Measurements from ENCODE around the gene SLC22A15.

Gene SLC22A15

GRCh38 chr1:116018007-116018406 is 41.7 kb downstream of the SLC22A15 start:
- POLR2A ChIA-PET: no interaction called here
- DNase-seq (ENCODE audit: low read depth, low spot score): no peak
- H3K4me3 ChIP-seq (ENCODE audit: low read depth, low read length): no peak overlapping the region
- CTCF ChIA-PET: interaction anchor here (2.0 kb wide), 1 partner anchor 37 kb away, joined by 5 read pairs; no protein-coding TSS in a partner anchor
- no peak for TF ChIP-seq CTCF (IDR thresholded peaks at IDR 0.05; ENCODE audit: insufficient read depth, low read length, missing control alignments)

- CTCF ChIA-PET: interaction anchor here (0.6 to 2.2 kb wide), 8 partner anchors 9 to 411 kb away, joined by 3 to 9 read pairs (median 4); no protein-coding TSS in a partner anchor
- POLR2A ChIA-PET: no interaction called here
- no peak overlapping the region for H3K4me3 ChIP-seq (ENCODE audit: low read depth, low read length)
- no peak for DNase-seq (ENCODE audit: low read depth, low spot score)
- TF ChIP-seq CTCF (IDR thresholded peaks at IDR 0.05; ENCODE audit: insufficient read depth, low read length, missing control alignments): no peak
Observed at GRCh38 chr1:116019653-116020253, 43.4 kb downstream of the SLC22A15 start.

- peak; percentile 1 for DNase-seq (ENCODE audit: low read depth, low spot score)
- ChIA-PET POLR2A (interaction anchor here (0.5 kb wide), 1 partner anchor 17 kb away, joined by 3 read pairs; no protein-coding TSS in a partner anchor), CTCF (interaction anchor here (0.6 to 2.2 kb wide), 5 partner anchors 17 to 412 kb away, joined by 3 to 9 read pairs (median 7); no protein-coding TSS in a partner anchor)
- H3K4me3 ChIP-seq (ENCODE audit: low read depth, low read length): no peak overlapping the region
- TF ChIP-seq CTCF (IDR thresholded peaks at IDR 0.05; ENCODE audit: insufficient read depth, low read length, missing control alignments): peak; percentile 56
Observed at GRCh38 chr1:116020668-116021272, 44.5 kb downstream of the SLC22A15 start.

GRCh38 chr1:116024626-116025025 is 48.3 kb downstream of the SLC22A15 start:
- ChIA-PET POLR2A (no interaction called here), CTCF (no interaction called here)
- no peak for DNase-seq (ENCODE audit: low read depth, low spot score)
- H3K4me3 ChIP-seq (ENCODE audit: low read depth, low read length): no peak overlapping the region
- no peak for TF ChIP-seq CTCF (IDR thresholded peaks at IDR 0.05; ENCODE audit: insufficient read depth, low read length, missing control alignments)

GRCh38 chr1:116026631-116027030 is 50.3 kb downstream of the SLC22A15 start:
- POLR2A ChIA-PET: no interaction called here
- TF ChIP-seq CTCF (IDR thresholded peaks at IDR 0.05; ENCODE audit: insufficient read depth, low read length, missing control alignments): no peak
- CTCF ChIA-PET: no interaction called here
- no peak for DNase-seq (ENCODE audit: low read depth, low spot score)
- H3K4me3 ChIP-seq (ENCODE audit: low read depth, low read length): no peak overlapping the region

- no peak for TF ChIP-seq CTCF (IDR thresholded peaks at IDR 0.05; ENCODE audit: insufficient read depth, low read length, missing control alignments)
- H3K4me3 ChIP-seq (ENCODE audit: low read depth, low read length): no peak overlapping the region
- ChIA-PET POLR2A (no interaction called here), CTCF (no interaction called here)
- DNase-seq (ENCODE audit: low read depth, low spot score): no peak
Observed at GRCh38 chr1:116031302-116031835, 55.1 kb downstream of the SLC22A15 start.

All from AG04449 (cell line).